ENCODE results near the gene GRK4. TPM values are rescaled to one million over a fixed set of nuclear protein-coding genes. Genes with fewer than 3 reads are reported as not detected.

Gene GRK4
- total RNA-seq, 4 donors from 2014 or later, result 7.6 to 10.8 (median 9.1) TPM

GRCh38 chr4:3087115-3087797, 123.9 kb downstream of the GRK4 start:
- H3K27me3 ChIP-seq, result no peaks in the 10 kb centered on the region
- intact Hi-C loops (cut with DNase I), result no loop called here
- H3K9me3 ChIP-seq, result no peaks in the 10 kb centered on the region
- no peak overlapping the region for H3K4me3 ChIP-seq (replicated peaks in 1 of 3)
- TF ChIP-seq CTCF (IDR thresholded peaks at IDR 0.05) (no peak), POLR2A (IDR thresholded peaks at IDR 0.05) (no peak)
- no peaks in the 10 kb centered on the region for H3K36me3 ChIP-seq
- DNase-seq, result no peak
- 89 to 95% methylated on average over 4 of the region's 4 CpGs for WGBS, 2 donors
- H3K4me1 ChIP-seq, result peaks cover 0 to 4% of the 10 kb centered on the region in 2 donors
- H3K27ac ChIP-seq, result no peak overlapping the region

Small RNA genes lying within 50 kb of the gene (small RNA-seq; reads per million reads assigned to genes)
- not detected for gene RF02134
- not detected for gene RF02135
- not detected for gene RNU6-204P

Other genes starting within 250 kb of the GRK4 start
- gene TNIP2, start 207.2 kb upstream of the GRK4 start, total RNA-seq, result 10 to 100 TPM; 44.7 to 65.4 (median 52.2) TPM
- gene SH3BP2, start 170.5 kb upstream of the GRK4 start, total RNA-seq, result 10 to 100 TPM; 29.6 to 43.5 (median 36.7) TPM
- gene ADD1, start 119.7 kb upstream of the GRK4 start, total RNA-seq, result 100 to 1,000 TPM; 190 to 222 (median 194) TPM
- 10 to 100 TPM; 18.4 to 24.8 (median 19.3) TPM for gene NOP14, start 165 bp upstream of the GRK4 start, total RNA-seq
- gene HTT-AS, start 111.0 kb downstream of the GRK4 start, total RNA-seq, result not detected
- gene HTT, start 111.1 kb downstream of the GRK4 start, total RNA-seq, result 100 to 1,000 TPM in 1 of 4 donors, 10 to 100 TPM in 3; 49.6 to 155 (median 83.1) TPM